Measurements from ENCODE around the gene ZNF750.

ZNF750 gene

DNA sequence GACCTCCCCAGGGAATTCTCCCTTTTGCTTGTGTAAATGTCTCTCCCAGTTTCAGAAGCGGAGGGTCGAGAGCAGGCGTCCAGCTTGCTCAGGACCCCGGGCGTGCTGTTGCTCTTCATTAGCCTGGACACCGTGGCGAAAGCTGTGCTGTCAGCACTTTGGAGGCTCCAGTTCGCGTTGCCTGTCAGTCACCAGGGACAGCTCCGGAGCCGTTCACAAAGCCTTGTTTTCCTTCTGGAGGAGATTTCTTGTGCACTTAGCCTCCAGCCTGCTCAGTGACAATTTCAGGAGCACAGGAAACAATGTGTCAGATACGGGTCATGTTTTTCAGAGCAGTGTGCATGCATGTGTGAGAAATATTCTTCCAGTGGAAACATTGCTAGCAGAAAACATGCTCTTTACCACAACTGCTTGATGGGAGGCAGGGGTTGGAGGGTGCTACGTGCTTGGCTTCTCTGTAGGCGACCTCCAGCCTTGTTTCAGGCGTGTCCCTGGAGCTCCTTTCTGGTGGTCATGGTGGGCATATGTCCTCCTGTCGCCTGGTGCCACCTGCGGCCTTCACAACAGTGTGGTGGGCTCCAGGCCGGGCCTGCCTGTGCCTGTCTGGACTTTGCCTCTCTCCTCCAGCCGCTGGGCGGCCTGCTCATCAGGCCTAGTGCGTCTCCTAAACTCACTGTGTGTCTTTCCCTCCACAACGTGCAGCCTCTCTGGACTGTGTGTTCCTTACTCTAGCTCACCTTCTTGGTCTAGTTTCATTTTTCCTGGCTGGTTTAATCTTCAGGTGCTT lies 29.0 kb downstream of the ZNF750 start:
- DNase-seq, result no peak

DNA sequence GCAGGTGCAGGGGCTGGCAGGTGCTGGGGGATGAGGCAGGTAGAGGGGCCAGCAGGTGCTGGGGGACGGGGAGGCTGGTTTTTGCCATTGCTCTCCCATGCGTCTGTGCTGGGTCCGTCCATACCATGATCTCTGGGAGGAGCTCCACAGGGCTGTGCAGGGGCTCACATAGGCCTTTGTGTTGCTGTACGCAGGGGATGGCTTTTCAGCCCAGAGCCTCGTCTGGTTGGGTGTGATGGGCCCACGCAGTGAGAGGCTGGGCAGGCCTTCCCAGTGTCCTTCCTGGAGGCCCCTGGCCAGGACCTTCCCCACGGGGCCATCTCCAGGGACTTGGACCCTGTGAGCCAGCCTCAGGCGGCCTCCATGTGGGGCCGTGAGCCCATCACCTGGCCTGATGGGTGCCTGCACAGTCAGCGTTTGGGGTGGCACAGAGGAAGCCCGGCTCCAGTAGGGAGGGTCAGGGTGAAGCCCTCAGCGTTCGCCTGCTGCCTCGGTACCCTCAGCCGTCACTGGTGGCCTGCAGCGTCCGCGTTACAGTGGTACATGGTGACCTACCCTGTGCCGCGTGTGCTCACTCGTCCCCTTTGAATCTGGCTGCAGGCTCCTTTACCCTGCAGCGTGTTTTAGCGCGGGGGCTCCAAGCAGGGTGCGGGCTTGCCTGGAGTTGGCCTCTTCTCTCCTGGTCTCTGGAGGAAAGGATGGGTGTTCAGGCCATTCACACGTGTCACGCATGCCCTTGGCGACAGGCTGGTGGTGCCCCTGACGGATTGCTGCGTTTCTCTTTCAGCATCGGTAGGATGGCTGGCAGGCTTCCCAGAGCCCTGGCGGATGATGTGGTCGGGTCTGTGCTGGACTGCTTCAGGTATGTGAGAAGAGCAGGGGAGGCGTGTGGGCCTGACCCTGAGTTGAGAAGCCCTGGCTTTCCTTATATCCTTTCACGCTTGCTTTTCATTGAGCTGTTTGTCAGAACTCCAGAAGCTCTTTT lies 30.6 kb downstream of the ZNF750 start:
- DNase-seq, result peak; percentile 16

DNA sequence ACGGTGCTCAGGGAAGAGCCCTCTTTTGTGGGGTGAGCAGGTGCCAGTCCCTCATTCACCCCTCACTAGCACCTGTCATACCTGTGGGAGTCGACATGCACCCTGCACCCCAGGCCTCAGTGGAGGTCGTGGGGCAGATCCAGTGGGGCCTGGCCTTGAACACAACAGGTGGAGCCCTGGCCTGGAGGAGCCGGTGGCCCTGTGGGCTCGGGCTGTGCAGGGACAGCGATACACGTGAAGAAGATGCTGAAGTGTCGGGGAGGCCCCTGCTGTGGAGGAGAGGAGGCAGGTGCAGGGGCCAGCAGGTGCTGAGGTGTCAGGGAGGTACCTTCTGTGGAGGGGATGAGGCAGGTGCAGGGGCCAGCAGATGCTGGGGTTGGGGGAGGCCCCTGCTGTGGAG lies 31.8 kb downstream of the ZNF750 start:
- DNase-seq, result no peak

DNA sequence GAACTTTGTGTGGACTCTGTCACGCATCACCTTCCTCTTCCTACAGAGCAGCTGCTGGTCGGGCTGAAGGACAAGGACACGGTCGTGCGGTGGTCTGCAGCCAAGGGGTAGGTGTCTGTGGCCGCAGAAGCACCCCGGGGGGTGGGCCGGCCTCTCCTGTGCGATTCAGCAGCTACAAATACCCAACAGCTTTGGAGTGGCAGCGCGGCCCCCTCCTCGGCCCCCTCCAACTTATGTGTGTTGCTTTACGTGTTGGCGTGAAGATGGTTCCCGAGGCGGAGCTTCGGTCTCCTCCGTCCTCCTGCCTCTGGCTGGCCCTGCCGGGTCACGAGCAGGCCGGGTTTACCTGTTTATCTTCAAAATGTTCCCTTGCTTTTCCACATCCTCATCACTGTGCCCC lies 32.3 kb downstream of the ZNF750 start:
- DNase-seq, result no peak

DNA sequence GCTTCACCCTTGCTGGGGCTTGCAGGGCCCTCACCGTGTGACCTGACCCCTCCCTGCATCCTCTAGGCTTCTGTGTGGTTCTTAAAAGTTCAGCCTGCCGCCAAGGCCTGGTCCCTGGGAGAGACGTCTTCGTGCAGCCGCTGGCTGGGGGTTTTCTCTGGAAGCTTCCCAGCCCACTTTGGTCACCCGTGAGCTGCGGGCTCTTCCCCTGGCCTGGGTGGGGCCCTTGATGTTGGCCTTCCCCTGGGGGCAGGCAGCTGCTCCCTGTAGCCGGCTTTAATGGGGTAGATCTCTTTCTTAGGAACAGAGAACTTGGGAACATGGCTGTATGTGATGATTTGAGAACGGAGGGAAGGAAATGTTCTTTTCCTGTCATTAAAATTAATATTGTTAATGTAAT lies 32.7 kb downstream of the ZNF750 start:
- DNase-seq, result no peak

DNA sequence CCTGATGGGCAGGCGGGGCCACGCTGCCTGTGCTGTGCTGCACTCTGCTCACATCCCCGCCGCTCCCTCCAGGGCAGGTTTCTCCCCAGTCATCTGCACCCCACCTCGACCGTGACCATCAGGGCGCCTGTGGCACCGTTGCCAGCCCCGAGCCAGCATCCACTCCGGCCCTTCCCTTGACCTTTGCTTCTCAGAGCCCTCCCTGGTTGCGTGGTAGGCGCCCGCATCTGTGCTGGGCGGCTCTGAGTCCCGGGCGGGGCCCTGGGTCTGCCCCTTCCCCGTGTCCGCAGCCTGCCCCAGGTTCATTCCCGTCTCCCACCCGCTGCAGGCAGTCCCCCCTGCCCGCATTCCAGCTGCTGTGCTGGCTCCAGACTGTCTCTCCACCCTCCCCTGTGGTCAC lies 33.2 kb downstream of the ZNF750 start:
- no peak for DNase-seq

DNA sequence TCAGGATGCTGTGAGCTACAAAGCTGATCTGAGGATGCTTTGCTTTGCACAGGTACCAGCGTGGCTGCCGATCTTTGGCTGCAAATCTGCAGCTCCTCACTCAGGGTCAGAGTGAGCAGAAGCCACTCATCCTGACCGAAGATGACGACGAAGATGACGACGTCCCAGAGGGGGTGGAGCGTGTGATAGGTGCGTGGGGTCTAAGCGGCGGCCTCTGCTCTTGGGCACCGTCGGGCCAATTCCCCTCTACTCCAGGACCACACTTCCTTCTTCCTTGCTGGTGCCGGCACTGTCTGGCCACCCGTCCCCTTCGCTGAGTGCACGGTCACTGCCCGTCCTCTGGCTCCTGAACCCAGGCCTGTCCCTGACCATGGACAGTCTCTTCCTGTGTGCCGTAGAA lies 34.0 kb downstream of the ZNF750 start:
- DNase-seq, result no peak

DNA sequence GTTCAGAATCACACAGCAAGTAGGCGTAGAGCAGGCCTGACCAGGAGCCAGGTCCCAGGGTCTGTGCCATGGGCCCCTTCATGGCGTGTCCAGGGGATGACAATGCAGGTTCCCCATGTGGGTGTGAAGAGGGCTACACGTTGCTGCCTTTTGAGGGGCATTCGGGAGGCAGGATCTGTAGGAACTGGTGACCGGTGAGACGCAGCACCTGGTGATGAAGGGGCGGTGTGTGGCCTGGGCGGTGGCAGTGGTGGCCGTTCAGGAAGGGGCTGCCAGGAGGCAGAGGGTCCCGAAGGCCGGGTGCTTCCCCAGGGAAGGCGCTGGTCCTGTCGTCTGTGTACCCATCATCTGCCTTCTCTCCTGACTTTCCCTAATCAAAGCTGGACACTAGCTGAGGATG lies 34.6 kb downstream of the ZNF750 start:
- DNase-seq, result no peak

DNA sequence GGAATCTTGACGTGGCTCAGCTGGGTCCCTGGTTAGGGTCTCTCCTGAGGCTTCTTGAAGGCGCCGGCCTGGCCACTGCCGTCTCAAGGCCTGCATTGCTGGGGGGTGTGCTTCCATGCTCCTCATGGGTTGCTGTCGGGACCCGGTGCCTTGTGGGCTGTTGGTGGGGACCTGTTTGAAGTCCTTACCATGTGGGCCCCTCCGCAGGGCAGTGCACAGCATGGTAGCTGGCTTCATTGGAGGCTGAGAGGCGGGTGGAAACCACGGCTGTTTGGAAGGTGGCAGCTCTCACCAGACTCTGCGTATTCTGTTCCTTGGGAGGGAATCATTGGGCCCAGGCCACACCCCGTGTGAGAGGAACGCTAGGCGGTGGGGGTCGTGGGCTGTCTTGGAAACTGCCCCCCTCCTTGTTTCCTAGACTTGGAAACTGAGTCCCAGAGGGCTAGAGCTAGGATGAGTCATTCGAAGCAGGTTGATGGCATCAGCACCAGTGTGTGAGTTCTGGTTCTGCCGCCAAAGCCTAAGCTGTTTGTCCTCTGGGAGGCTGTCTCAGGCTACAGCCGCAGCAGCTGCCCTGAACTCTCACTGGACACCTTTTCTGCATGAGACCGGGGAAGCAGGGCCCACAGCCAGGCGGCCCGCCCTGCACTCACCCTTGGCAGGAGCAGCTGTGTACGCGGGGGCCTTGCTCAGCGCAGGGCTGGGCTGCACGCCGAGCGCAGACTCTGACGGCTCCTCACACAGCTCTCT lies 35.2 kb downstream of the ZNF750 start:
- peak; percentile 10 for DNase-seq

DNA sequence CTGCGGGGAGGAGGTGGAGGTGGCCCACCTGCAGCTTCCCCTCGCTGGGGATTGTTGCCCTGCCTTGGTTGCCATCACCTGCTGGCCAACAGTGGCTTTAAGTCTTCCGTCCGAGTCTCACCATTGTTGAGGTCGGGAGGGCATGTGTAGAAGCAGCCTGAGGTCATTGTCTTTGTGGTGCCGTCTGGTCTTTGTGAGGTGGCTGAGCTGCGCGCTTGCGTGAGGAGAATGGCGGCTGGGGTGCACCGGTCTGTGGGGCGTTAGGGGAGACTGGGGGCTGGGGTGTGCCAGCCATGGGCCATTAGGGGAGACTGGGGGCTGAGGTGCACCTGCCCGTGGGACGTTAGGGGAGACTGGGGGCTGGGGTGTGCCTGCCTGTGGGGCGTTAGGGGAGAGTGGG lies 36.2 kb downstream of the ZNF750 start:
- DNase-seq, result no peak

DNA sequence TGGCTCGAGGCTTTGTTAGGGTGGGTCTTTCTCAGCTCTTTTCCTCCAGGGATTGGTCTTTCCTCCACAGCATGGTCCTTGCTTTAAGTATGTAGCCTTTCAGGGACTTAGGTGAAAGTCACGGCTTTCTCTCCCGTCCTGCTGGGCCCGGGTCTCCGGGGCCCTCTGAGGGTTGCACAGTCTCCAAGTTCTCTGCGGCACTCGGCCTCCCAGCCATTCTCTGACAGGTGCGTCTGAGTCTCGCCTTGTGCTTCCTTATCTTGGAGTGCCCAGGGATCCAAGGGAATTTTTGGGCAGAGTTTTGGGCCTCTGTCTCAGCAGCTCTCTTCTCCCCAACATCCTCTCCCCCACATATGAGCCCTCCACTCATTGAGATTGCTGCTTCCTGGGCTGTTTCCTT lies 36.6 kb downstream of the ZNF750 start:
- DNase-seq, result no peak

DNA sequence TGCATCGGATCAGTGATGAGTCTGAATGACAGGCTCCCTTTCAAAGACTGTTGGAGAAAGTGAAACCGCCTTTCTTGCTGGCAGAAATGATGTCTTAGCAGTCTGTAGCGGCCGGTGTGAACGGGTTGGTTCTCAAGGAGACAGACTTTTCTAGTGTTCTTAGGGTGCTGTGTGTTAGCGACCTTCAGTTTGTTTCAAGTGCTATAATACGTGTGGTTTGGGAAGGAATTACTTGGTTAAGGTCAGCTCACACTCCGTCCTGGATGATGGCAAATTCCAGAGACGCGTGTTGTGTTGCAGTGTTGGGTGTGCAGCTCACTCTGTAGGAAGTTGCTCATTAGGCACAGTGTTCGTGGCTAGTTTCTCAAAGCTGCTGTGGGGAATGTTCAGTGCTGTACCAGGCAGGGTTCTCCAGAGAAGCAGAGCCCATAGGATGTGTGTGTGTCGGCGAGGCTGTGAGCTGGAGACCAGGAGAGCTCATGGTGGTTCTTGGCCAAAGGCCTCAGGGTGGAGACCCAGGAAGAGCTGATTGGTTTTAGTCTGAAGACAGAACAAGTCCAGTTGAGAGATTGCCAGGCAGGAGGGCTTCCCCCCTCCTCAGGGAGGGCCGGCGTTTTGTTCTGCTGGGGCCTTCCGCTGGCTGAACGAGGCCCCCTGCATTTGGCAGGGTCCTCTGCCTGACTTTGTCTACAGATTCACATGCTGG lies 37.6 kb downstream of the ZNF750 start:
- DNase-seq, result peak; percentile 58

DNA sequence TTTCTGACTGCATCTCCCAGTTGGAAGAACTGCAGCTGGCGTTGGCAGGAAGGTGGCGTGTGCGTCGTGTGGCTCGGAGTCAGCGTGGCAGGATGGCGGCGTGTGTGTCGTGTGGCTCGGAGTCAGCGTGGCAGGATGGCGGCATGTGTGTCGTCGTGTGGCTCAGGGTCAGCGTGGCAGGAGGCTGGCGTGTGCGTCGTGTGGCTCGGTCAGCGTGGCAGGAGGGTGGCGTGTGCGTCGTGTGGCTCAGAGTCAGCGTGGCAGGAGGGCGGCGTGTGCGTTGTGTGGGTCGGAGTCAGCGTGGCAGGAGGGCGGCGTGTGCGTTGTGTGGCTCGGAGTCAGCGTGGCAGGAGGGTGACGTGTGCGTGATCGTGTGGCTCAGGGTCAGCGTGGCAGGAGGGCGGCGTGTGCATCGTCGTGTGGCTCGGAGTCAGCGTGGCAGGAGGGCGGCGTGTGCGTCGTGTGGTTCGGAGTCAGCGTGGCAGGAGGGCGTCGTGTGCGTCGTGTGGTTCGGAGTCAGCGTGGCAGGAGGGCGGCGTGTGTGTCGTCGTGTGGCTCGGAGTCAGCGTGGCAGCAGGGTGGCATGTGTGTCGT lies 38.3 kb downstream of the ZNF750 start:
- DNase-seq, result no peak

DNA sequence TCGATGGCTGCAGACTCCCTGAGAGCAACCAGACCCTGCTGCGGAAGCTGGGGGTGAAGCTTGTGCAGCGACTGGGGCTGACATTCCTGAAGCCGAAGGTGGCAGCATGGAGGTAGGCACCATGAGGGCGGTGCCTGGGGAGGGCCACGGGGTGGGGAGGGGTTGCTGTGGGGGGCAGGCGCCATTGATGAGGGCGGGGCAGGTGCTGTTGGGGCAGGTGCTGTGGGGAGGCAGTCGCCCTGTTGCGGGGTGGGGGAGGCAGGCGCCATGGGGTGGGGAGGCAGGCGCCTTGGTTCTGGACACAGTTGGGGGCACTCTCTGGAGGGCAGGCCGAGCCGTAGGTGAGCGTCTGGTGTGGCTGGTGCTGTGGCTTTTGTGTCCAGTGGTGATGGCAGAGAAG lies 38.9 kb downstream of the ZNF750 start:
- DNase-seq, result no peak

DNA sequence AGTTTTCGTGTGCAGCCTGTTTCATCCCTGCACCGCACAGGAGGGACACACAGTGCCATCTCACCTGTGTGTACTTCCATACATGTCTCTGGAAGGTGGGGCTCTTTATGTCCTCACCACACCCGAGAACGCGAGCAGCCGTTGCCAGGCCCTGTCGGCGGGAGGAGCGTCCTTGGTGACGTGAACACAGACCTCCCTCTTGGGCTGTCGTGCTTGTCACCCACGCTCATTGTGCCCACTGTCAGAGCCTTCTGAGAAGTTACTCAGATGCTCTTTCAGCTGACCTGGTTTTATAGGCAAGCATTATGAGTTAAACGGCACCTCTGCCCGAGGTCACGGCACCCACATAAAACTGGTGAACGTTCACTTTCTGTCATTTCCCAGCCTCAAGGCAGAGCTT lies 40.2 kb downstream of the ZNF750 start:
- DNase-seq, result no peak

DNA sequence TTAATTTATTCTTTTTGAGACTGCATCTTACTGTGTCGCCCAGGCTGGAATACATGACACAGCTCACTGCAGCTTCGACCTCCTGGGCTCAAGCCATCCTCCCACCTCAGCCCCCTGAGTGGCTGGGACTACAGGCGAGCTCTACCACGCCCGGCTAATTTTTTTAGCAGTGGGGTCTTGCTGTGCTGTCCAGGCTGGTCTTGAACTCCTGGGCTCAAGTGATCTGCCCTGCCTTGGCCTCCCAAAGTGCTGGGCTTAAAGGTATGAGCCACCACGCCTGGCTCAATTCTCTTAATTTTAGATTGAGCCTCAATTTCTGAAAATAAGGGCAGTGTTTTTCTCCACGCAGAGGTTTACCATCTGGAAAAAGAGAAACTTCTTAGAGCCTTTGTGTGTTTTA lies 41.1 kb downstream of the ZNF750 start:
- DNase-seq, result no peak

DNA sequence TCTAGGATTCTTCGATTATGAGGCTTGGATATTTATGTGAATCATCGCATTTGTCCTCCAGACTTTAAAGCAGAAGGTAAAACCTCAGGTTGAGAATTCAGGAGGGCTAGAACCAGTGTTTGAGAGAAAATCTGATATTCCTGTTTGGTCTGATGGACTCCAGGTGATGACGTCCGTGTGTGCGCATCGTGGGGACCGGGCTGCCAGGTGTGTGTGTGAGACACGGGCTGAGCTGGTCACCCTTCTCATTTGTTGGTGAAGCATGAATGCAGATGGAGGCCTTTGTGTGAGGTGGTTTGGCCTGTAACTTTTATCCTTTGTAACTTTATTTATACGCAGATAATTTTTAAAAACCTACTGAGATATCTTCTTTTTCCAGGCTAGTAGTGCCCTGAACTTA lies 42.8 kb downstream of the ZNF750 start:
- no peak for DNase-seq

DNA sequence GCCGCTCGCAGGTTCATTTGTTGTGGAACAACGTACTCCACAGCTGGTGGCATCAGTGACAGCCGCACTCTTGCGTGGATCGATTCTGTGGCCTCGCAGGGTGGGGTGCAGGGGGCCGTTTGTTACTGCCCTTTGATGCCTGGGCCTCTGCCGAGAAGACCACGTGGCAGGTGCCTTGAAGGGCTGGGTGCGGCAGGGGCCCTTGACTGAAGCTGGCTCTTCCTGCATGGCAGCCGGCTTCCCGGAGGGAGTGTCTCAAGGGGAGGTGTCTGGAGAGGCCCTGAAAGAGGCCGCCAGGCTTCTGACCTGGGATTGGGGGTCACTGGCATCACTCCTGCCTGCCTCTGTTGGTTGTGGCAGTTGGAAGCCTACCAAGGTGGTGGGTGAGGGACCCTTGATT lies 44.2 kb downstream of the ZNF750 start:
- DNase-seq, result no peak

DNA sequence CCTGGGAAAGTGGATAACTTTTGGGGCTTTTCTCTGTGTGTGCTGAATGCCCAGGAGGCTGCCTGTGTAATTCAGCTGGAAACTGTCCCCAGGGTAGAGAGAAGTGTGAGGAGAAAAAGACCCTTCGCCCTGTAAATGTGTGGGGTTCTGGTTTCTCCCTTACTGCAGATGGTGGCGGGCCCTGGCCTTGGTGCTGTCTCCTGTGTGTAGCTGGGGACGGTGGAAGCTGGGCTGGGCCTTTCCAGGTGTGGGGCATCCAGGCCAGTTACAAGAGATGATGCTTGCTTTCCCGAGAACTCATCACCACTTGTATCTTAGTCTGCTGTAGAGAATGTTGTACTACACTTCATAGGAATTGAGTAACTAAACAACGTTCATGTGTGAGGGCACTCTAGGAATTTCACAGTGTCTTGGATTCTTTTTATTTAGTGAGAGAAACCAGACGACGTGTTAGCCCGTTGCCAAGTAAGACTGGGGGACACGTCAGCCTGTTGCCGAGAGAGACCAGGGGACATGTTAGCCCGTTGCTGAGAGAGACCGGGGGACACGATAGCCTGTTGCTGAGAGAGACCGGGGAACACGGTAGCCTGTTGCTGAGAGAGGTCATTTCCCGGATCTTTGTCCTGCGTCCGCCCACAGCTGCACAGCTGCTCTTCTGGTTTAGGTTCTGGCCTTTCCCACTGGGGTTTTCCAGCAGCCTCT lies 44.9 kb downstream of the ZNF750 start:
- peak; percentile 29 for DNase-seq

DNA sequence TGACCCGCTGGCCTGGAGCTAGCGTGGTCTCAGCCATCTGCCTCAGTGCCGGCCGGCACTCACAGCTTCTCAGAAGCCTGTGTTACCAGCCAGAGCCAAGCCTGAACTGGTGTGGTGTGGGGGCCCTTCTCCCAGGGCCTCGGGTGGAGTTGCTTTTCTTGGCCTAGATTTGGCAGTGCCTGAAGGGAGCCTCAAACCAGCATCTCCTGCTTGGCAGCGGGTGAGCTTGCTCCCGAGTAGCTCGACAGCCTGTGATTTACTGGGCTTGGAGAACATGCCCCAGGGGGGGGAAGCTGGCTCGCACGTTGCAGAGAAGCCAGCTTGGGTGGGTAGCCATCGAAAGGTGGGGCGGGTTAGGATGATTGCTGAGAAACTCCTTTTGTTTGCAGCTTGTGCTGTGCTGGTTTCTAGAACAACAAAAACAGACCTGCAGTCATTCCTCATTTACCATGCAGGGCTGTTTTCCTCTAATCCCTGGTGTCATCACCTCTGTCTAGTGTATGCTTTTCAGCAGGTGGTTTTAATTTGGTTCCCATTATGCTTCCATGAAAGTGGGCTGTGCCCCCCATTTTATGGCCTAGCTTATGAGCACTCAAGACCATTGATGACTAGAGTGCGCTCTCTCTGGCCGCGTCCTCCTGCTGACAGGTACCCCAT lies 45.7 kb downstream of the ZNF750 start:
- peak; percentile 54 for DNase-seq

DNA sequence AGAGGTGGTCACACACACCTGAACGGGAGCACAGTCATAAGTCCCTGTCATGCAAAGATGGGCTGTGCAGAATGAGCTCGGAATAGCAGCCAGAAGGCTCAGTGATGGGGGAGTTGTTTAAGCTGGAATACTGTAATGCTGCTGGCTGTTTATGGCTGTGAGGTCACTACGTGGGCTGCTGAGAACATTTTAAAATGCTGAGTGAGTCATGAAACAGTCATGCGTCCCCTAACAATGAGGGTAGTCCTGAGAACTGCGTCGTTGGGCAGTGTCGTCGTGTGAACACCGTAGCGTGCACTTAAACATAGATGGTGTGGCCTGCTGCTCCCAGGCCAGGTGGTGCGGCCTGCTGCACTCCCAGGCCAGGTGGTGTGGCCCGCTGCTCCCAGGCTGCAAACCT lies 48.3 kb downstream of the ZNF750 start:
- DNase-seq, result peak; percentile 72
